Activated CD4-positive, CD25-positive, alpha-beta regulatory T cell treated with anti-CD3 and anti-CD28 coated beads, Interleukin-2, amount 50 U/mL, for 24 hours (primary cell): ENCODE results near the gene GPX4.
"Not testable (repeated sequence)": the region's sequence is repeated elsewhere in the genome, so short reads cannot be mapped to it uniquely, and the experiment has no call there.

Source experiments
- ATAC-seq, 2 donors: fragments of 150-1000 bp; cut with Tn5 transposase; one replicate each; pipeline ENCODE4 v1.10.0; 2021; ENCODE audit warnings: mild to moderate bottlenecking in 1 of 2, moderate library complexity in 1 of 2

GPX4 gene

GRCh38 chr19:1103132-1103707 lies 574 bp upstream of the GPX4 start:
- no peak for ATAC-seq

DNA sequence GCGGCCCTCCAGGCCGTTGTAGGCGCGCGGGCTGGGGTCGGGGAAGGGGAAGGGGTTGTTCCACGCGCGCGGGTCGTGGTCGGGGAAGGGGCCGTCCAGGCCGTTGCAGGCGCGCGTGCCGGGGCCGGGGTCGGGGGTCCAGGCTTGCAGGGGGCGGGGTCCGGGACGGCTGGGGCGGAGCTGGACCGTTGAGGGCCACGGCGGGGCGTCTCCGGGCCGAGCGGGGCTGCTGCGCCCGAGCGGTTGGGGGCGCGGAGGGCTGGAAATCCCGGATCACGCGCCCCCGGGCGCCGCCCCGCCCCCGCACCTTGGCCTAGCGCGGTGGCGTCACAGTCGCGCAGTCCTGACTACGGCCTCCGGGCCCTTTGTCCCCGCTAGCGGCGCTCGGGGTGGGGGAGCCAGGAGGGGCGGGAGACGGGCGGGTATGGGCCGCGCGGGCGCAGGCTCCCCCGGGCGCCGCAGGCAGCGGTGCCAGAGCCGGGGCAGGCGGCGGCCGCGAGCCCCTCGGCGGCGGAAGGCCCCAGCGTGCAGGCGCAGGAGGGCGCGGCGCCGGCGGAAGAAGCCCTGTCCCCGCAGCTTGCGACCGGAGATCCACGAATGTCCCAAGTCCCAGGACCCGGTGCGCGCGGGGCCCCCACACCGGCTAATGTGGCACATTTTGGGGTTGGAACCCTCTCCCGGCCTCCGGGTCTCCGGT lies 665 bp downstream of the GPX4 start:
- peak; percentile 33 to 45 for ATAC-seq

GRCh38 chr19:1105008-1105872 lies 1.4 kb downstream of the GPX4 start:
- no peak for ATAC-seq

- no peak for ATAC-seq
Observed at GRCh38 chr19:1105873-1106840, 2.4 kb downstream of the GPX4 start.

DNA sequence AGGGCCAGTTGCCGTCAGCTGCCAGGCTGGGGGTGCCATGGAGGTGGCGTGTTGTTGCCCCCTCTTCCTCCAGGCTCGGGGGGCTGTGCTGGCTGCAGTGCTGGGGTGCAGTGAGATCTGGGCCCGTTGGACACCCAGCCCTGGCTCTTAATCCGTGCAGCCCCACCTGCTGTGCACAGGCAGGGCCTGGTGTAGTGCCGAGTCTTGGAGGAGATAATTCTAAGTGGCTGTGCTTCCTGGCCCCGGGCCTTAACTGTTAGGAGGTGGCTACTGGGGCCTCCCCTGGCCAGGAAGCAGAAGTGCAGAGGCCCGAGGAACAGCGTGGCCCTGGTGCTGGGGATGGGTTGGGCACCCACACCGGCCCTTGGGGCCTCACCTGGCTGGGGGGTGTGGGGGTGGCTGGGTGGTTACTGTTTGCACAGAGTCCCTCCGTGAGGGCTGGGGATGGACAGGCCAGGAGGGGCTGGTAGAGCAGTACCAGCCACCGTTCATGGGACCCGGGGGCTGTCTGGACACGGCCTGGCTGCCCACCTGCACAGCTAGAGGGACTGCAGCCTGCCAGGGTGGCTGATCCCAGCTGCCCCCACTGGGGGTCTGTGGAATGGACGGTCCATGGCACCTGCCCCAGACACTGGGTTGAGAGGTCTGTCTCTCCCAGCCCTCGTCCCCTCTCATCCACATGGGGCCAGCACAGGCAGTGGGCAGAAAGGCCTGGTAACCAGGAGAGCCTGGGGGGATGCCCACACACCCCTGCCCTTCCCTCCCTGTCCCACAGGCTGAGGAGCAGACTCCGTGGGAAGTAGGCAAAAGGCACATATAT lies 3.3 kb downstream of the GPX4 start:
- ATAC-seq, result no peak

- no peak for ATAC-seq
Observed at GRCh38 chr19:1107661-1108261, 4.0 kb downstream of the GPX4 start.

GRCh38 chr19:1108291-1109031 lies 4.7 kb downstream of the GPX4 start:
- ATAC-seq, result no peak

DNA sequence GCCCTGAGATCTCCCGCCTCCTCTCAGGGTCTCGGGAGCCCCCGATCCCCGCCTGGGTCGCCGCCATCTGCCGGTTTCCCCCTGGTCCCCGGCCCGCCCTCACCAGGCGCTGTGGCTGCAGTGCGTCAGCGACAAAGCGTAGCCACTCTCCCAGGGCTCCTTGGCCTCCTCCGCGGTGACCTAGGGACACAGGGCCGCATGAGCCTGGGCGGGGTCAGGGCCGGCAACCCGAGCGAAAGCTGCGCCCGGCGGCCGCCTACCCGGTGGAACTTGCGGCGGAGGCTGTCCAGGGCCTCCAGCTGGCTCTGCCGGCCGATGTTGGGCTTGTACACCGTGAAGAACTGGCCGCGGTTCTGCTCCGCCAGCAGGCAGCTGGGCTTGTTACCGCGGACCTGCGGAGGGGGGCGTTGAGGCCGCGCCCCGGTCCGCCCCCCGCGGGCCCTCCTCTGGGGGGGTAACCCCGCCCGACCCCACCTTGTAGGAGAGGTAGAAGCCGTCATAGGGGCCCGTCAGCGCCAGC lies 5.3 kb downstream of the GPX4 start:
- no peak for ATAC-seq

GRCh38 chr19:1109697-1110671 lies 6.2 kb downstream of the GPX4 start:
- ATAC-seq, result no peak

GRCh38 chr19:1110809-1111640 lies 7.2 kb downstream of the GPX4 start:
- ATAC-seq, result no peak

DNA sequence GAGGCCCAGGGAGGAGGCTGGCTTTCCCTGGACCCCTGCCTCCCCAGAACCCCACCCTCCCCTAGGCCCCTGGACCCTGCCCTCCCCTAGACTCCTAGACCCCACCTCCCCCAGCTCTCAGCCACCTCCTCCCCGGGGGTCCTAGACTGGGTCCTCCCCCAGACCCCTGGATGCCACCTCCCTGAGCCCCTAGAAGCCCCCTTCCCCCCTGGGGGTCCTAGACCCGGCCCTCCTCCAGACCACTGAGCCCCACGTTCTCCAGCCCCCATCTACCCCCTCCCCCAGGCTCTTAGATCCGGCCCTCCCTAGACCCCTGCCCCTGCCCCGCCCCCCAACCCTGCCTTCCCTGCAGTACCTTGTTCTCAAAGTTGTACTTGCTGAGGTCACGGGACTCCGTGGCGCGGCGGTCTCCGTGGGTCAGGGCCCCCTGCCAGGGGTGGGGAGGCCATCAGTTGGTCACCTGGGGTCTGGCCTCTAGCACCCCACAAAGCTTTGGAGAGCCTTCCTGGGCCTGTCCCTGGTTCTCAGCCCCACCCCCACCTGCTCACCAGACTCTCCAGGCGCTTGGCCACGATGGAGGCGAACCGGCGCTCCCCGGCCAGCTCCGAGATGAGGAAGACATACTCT lies 8.0 kb downstream of the GPX4 start:
- ATAC-seq, result no peak

GRCh38 chr19:1112268-1113029 lies 8.7 kb downstream of the GPX4 start:
- ATAC-seq, result no peak

GRCh38 chr19:1113030-1113985 lies 9.5 kb downstream of the GPX4 start:
- peak; percentile 68 to 73 for ATAC-seq

DNA sequence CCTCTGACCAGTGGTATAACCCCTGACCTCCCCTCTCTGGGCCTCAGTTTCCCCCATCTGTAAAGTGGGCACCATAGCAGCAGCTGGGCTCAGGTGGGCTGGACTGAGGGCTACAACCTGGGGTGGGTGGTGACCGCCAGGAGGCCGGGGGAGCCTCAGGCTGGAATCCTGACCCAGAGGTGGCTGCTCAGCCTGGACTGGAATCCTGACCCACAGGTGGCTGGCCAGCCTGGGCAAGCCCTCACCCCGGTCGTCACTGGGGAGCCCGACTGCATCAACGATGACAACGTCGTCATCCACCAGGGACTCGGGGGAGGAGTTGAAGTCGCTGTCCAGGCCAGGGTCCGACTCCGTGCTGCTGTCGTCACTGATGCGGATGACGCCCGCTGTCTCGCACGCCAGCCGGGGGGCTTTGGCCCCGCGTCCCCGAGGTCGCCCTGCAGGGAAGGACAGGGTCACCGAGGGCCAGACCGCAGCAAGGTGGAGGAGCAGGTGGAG lies 10.2 kb downstream of the GPX4 start:
- ATAC-seq, result no peak

DNA sequence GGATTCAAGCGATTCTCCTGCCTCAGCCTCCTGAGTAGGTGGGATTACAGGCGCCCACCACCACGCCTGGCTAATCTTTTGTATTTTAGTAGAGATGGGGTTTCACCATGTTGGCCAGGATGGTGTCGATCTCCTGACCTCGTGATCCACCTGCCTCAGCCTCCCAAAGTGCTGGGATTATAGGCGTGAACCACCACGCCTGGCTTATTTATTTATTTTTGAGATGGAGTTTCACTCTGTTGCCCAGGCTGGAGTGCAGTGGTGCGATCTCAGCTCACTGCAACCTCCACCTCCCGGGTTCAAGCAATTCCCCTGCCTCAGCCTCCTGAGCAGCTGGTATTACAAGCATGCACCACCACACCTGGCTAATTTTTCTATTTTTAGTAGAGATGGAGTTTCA lies 10.9 kb downstream of the GPX4 start:
- ATAC-seq, result not testable (repeated sequence)
